GM18951 (cell line): ENCODE measurements around the gene OSGEPL1.

Experiments used
- POLR2A ChIP-seq: IDR thresholded peaks from 4 replicates; pipeline ENCODE4 v1.6.1; 2011; ENCODE audit warnings: mild to moderate bottlenecking; ENCODE audit not compliant: insufficient read length, insufficient read depth; ENCODE audit errors: extremely low read depth
- in situ Hi-C: fragments of 300-500 bp; cut with MboI; formaldehyde crosslinking; loops from one replicate; pipeline ENCODE4 v1.12.0; 2022; ENCODE audit warnings: low sequenced_read_pairs, mixed read lengths, inconsistent platforms; ENCODE audit not compliant: unreplicated experiment

Gene OSGEPL1, protein sequence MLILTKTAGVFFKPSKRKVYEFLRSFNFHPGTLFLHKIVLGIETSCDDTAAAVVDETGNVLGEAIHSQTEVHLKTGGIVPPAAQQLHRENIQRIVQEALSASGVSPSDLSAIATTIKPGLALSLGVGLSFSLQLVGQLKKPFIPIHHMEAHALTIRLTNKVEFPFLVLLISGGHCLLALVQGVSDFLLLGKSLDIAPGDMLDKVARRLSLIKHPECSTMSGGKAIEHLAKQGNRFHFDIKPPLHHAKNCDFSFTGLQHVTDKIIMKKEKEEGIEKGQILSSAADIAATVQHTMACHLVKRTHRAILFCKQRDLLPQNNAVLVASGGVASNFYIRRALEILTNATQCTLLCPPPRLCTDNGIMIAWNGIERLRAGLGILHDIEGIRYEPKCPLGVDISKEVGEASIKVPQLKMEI

DNA sequence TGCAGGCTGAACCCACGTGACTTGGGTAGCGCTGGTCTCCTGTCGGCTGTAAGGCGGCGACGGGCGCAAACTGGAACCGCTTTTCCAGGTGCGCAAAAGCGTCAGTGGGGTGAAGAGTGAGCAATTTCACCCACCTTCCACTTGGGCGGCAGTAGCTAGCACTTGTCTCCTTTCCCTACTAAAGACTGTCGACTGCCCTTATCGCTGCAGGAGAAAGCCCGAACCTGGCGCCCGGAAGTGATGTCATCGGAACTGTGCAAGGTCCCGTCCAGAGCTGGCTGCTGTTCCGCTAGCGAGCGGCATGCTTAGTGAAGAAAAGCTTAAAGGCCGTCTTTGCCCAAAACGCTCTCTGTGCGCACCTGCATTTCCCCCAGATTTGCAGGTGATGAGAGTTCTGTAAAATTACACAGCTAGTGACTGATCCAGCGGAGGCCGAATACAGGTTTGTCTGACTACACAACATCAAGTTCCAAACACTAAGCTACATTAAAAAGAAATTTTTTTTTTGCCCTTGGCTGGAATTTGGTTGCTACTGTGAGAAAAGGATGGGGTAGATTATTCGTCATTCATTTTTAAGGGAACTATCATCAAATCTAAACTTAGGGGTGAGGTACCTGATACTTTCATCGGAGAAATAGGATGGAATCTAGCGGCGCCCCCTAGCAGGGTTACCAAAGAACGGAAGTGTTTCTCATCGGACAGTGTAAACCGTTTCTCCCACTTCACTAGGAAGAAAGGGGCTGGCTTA is at the start of gene OSGEPL1:
Gene OSGEPL1 (minus strand): TSS at position 242 of the 748 bp plus-strand sequence. CDS start 1,152 bp downstream, outside the sequence.
- peak; percentile 80 for TF ChIP-seq POLR2A
- in situ Hi-C loops: loop anchor here (25.0 kb wide), 1 partner anchor 100 kb away; the partner anchor contains the start of genes ANKAR and ASNSD1

DNA sequence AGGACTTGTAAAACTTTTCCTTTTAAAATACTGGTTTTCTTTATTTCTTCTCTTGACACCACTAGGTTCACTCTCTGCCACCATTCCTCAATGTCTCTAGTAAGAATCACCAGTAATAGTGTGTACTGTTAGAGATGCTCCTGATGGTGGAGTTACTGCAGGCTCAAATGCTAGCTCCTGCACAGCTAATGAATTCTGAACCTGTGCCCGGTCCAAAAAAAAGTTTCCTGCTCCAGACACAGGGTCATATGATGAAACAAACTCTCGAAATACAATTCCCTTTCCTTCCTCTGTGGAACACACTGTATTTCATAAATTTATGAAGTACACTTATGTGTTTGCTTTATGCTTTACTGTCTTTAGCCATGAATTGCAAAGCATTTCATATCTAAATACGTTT is 40.8 kb upstream of the OSGEPL1 start:
- in situ Hi-C loops: no loop called here
- TF ChIP-seq POLR2A: no peak

DNA sequence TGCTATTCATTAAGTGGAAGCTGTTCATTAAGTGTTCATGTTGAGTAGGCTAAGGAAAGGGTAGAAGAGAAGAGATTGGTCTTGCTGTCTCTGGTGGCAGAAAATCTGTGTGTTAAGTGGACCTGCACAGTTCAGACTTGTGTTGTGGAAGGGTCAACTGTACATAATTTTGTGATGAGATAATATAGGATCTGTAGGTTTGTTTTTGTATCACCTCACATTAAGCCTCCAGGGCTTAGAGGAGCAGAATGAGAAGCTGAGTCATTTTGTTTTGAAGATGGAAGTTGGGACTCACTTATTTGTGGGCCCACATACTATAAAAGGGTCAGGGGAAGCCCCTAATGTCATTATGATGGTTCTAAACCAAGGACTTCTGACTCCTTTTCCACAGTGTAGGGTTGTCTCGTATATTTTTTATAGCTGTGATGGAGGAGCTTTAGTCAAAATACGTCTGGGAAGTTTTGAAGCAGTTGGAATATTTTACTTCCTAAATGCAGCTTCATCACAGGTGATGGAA is 39.9 kb upstream of the OSGEPL1 start:
- in situ Hi-C loops: no loop called here
- no peak for TF ChIP-seq POLR2A

DNA sequence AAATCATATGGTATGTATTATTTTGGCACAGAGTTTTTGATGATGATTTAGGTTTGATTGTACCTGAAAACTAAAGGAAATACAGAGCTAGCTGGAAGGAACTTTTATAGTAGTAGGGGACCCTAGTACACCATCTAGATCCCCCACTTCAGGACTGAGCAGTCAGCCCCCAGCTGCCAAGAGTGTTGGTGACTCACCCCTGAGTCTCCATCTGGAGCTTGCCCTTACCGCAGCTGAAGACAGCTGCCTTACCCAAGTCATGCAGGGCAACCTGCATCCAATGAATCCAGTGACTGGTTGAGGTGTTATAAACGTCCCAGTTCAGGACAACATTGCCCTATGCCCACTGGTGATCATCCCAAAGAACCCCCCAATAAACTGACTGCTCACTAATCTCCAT is 36.9 kb upstream of the OSGEPL1 start:
- no peak for TF ChIP-seq POLR2A
- in situ Hi-C loops: loop anchor here (25.0 kb wide), 1 partner anchor 263 kb away; the partner anchor contains the start of gene MSTN

DNA sequence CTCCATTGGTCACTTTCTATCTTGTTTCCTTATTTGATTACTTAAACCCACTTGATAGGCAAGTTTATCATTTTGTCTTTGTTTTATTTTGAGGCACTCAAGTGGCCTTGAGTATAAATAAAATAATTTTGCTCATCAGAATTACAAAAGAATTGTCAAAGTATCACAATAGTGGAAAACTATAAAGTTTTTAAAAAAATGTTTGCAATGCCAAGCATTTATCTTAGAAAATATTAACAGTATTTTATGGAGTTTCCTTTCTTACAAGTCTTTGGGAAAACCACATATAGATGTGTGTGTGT is 36.4 kb upstream of the OSGEPL1 start:
- no peak for TF ChIP-seq POLR2A
- in situ Hi-C loops: loop anchor here (25.0 kb wide), 1 partner anchor 263 kb away; the partner anchor contains the start of gene MSTN

DNA sequence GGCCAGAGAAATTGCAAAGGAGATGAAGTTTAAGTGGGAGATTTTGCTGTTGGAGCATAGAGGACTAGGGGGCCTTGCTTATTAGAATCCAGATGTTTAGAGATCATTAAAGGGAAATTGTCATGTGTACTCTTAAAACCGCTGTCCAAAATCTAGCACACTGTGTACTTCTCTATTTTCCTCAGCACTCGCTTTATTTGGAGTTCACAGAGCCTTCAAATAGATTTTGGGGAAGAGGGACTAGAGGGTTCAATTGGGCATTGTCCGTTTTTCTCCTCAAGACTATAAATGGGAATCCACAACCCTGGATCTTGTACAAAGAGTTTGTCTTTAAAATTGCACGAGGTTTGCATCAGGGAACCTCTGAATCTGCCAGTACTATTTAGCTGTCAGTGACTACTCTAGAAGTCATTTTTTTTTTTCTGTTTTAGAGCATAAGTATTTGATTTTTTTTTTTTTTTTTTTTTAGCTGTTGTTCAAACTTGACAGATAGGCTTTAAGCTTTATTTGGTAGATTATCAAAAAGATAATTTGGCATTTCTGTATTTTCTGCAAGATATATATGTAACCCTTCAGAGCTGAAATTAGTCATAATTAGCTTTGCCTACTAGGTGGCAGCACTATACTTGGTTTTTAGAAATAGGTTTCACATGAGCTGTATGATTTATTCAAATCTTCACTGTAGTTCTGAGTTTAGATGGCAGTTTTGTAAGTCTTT is 35.9 kb upstream of the OSGEPL1 start:
- no peak for TF ChIP-seq POLR2A
- in situ Hi-C loops: loop anchor here (25.0 kb wide), 1 partner anchor 264 kb away; the partner anchor contains the start of gene MSTN

DNA sequence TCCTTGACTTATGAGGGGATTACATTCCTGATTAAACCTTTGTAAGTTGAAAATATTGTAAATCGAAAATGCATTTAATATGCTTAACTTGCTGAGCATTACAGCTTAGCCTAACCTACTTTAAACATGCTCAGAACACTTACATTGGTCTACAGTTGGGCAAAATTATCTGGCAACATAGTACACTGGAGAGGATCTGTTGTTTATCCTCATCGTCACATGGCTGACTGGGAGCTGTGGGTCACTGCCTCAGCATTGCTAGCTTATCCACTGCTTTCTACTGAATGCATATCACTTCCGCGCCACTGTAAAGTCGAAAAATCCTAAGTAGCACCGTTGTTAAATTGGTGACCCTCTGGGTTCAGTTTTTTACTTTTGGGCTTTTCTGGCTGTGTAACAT is 35.3 kb upstream of the OSGEPL1 start:
- in situ Hi-C loops: loop anchor here (25.0 kb wide), 1 partner anchor 264 kb away; the partner anchor contains the start of gene MSTN
- TF ChIP-seq POLR2A: no peak

DNA sequence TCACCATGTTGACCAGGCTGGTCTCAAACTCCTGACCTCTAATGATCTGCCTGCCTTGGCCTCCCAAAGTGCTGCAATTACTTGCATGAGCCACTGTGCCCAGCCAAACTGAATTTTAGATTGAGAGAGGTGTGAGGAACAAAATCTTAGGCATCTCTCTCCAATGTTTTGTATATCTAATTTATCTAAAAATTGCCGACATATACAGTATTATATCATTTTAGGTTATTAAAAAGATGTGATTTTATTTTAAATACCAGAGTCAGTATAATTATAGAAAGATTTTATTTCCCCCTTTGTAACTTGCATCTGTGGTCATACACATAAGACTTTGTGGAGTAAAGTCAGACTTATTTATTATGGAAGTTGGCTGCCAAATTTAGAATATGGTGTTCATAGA is 31.7 kb upstream of the OSGEPL1 start:
- in situ Hi-C loops: loop anchor here (25.0 kb wide), 1 partner anchor 268 kb away; the partner anchor contains the start of gene MSTN
- TF ChIP-seq POLR2A: no peak

DNA sequence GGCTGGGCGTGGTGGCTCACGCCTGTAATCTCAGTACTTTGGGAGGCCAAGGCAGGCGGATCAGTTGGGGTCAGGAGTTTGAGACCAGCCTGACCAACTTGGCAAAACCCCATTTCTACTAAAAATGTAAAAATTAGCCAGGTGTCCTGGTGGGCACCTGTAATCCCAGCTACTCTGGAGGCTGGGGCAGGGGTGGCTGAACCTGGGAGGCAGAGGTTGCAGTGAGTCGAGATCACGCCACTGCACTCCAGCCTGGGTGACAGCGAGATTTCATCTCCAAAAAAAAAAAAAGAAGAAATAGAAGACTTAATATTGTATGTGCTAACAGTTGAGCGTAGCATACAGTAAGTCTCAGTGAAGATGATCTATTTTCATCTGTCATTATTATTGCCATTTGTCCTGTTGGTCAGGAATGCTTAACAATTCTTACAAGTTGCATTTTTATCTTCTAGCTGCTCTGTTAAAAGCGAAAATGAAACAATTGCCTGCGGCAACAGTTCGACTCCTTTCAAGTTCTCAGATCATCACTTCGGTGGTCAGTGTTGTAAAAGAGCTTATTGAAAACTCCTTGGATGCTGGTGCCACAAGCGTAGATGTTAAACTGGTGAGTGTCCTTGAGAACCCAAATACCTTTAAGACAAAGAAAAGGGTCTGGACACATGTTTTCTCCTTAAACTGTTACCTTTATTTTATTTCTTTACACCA is 28.9 kb upstream of the OSGEPL1 start:
- no peak for TF ChIP-seq POLR2A
- in situ Hi-C loops: loop anchor here (25.0 kb wide), 1 partner anchor 271 kb away; the partner anchor contains the start of gene MSTN

DNA sequence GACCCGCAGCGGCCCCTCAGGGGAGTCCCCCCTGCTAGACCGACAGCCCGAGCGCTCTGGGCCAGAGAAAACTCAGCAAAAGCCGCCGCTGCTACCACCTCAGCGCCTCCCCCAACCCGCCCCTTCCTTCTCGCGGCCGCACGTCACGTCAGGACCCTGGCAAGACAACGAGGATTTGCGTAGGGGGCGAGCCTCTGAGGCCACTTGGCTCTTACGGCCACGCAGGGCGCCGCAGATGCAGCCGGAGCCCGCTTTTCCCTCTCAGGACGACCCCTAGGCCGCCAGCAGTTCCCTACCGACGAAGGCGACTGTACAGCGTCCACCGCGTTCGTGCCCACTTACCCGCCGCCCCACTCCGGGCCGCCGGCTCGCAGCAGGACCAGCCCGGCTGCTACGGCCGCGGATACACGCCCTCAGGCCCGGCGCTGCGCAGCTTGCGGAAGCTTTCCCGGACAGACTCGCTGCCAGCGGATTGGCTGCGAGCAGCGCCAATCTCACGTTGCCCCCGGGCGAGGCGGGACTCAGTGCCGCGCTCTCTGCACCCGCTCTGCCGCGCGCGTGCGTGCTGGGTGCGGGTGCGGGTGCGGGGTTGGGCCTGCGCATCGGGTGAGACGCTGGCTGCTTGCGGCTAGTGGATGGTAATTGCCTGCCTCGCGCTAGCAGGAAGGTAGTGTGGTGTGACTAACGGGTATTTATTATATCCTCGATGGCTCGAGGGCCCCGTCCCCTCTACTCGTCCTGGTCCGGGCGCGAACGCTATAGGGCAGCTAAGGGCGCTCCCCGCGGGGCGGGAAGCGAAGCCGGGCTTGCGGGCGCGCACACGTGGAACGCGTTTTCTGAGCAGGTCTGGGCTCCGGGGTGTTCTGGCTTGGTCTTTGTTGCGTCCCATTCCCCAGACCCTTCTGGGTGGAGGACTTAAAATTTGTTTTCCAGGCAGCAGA is 21.6 kb upstream of the OSGEPL1 start, which contains the start of the genes ORMDL1 and PMS1:
Gene ORMDL1 (minus strand): TSS at position 413 of the 941 bp plus-strand sequence. CDS start 1,744 bp downstream, outside the sequence.
Gene PMS1 (plus strand): TSS at position 524 of the 941 bp plus-strand sequence. CDS start 7,360 bp downstream, outside the sequence.
- peak; percentile 97 for TF ChIP-seq POLR2A
- in situ Hi-C loops: loop anchor here (25.0 kb wide), 1 partner anchor 278 kb away; the partner anchor contains the start of gene MSTN

DNA sequence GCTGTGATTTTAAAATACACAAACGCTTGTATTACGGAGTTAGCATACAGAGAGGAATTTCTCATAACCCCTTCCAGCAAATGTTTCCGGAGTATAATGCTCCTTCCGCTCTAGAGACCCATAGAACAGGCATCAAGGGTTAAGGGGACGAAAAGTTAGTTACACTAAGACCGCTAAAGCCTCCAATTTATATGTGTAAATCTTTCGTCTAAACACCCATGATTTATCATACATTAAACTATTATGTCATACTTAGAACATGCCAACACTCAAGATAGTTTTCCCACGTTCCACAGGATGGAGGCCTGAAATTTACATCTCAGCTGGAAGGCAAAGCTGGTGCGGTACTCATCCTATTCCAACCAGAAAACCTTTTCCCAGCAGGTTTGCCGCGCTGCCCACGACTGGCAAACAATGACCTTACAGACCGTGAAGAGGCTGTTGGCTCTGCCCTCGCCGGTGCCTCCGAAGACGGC is 20.9 kb upstream of the OSGEPL1 start:
- TF ChIP-seq POLR2A: no peak
- in situ Hi-C loops: loop anchor here (25.0 kb wide), 1 partner anchor 279 kb away; the partner anchor contains the start of gene MSTN
